Measurements from ENCODE around the gene DUOXA1.
"Not testable (repeated sequence)": the region's sequence is repeated elsewhere in the genome, so short reads cannot be mapped to it uniquely, and the experiment has no call there.

The DUOXA1 gene

DNA sequence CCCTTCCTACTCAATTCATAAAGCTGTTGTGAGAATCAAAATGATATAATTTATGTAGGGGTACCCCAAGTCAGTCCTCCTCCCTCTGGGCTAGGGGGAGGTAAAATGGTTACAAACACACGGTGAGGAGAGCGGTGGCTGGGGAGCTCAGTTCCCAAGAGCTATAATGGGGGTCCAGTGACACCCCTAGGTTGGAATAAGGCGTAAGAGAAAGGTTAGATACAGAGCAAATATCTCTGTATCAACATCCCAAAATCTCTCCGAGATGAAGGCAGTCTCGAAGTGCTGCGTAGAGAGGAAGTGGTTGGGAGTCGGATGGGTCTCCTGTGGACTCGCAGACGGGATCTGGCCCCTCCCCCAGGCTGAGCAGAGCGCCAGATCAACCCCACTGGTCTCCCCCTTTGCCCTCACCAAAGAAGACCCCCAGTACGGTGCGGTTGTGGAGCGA is 17.5 kb downstream of the DUOXA1 start:
- DNase-seq, result no peak

DNA sequence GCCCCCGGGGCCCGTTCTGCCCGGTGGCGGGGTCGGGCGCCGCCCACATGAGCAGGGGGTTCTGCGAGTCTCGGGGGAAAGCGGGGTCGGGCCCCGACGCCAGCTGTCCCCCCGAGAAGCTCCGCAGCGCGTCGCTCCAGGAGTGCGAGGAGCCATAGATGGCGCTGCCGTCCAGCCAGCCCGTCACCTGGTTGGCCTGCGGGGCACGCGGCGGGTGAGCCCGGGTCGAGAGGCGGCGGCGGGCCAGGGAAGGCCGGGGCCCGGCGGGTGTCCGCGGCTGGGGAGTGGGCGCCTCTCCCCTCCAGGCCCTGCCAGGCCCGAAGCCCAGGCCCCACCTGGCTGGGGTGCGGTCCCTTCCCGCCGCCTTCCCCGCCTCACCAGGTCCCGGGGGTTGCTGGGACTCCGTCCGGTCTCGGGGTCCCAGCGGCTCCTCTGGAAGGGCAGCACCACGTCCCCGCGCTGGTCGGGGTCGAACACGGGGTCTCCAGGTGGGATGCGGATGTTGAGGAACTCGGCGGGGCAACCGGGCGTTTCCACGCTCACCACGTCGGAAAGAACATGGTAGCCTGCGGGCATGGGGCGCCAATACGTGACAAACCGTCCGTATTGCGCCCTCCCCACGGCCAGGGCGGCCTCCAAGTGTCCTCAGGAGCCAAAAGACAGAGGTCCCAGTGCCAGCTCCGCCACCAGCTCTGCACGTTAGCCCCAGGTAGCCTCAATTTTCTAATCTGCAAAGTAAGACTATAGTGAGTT is 18.1 kb downstream of the DUOXA1 start:
- DNase-seq, result no peak

DNA sequence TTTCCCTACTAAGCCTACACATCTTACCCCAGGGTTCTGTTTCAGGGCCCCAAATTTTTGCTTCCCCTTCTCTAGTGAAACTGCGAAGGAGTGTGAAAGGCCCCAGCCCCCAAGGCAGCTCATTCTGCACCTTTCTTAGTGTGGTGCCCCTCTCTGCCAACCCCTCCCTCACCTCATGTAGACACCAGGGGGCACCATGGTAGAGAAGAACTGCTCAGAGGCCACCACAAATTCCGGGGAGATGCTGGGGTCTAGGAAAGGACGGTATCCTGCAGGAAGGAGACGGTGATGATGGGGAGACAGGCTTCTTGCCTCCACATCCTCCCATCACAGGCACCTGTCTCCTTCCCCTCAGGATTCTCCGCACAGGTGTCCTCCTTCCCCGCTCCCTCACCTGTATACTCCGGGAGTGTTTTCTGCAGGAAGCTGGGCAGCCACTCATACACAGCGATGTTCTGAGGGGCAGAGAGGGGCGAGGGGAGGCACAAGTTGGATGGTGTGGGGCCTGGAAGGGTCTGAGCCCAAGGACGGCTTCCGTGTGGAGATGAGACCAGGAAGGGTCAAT is 19.3 kb downstream of the DUOXA1 start:
- DNase-seq, result no peak

DNA sequence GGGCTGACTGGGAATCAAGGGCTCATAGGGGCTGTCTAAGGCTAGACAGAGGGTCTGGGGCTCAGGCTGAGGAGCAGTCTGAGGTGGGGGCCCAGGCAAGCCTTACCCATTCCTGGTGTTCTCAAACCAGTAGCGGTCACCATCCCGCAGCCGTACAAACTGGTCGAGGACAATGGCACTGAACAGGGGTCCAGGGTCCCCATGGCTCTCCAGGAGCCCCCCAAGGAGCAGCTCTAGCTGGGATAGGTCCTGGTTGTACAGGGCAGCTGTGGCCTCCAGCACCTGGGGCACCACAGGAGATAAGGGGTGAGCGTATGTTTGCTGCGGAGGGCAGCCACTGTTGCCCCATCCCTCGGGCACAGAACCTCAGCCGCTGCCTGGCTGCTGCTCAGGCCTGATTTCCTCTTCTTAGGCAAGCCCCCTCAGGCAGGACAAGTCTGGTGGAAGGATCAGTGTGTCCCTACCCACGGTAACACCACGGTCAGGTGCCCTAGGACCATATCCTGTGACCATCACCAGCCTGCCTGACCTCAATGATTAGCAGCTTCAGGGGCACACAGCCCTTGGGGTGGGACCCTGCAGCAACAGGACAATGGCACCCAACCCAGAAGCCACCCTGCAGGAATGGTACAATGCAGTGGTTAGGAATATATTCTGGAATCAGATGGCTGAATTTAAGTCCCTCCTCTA is 21.6 kb downstream of the DUOXA1 start:
- no peak for DNase-seq

GRCh38 chr15:45106002-45106790 is 23.5 kb downstream of the DUOXA1 start:
- DNase-seq, result no peak

GRCh38 chr15:45105586-45105985 is 24.1 kb downstream of the DUOXA1 start:
- no peak for DNase-seq

- not testable (repeated sequence) for DNase-seq
Measured at GRCh38 chr15:45104170-45104569, 25.5 kb downstream of the DUOXA1 start.

DNA sequence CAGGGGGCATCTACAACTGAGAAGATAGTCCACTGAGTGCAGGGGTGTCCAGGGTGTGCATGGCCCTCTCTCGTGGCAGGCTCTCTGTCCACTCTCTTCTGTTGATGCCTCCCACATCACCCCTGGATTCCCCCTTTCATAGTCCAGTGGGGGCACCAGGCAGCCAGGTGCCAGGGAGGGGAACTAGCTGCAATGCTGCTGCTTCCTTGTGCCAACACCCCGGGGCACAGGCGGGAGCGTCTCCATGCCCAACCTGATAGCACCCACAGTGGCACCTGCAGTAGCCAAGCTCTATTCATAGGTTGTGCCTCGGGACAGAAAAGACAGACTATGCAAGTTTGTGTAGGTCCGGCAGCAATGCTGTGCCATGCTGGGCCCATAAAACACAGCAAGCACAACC is 27.5 kb downstream of the DUOXA1 start:
- DNase-seq, result no peak

DNA sequence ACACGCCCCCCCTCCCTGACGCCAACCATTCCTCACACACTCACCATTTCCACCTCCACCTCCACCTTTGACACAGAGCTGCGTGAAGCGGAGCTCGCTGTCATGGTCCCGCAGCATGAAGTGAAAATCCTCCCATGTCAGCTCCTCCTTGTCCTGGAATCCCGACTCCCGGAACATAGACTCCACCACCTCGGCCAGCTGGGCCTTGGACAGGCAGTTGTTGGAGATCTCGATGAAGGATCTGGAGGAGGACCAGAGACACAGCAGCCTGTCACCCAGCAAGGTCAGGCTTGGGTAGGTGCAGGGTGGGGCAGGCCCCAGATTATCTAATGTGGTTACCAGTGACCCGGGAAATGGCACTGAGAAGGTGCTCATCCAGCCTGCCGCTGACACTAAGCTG is 27.9 kb downstream of the DUOXA1 start:
- DNase-seq, result no peak

GRCh38 chr15:45100884-45101625 is 28.6 kb downstream of the DUOXA1 start:
- no peak for DNase-seq

DNA sequence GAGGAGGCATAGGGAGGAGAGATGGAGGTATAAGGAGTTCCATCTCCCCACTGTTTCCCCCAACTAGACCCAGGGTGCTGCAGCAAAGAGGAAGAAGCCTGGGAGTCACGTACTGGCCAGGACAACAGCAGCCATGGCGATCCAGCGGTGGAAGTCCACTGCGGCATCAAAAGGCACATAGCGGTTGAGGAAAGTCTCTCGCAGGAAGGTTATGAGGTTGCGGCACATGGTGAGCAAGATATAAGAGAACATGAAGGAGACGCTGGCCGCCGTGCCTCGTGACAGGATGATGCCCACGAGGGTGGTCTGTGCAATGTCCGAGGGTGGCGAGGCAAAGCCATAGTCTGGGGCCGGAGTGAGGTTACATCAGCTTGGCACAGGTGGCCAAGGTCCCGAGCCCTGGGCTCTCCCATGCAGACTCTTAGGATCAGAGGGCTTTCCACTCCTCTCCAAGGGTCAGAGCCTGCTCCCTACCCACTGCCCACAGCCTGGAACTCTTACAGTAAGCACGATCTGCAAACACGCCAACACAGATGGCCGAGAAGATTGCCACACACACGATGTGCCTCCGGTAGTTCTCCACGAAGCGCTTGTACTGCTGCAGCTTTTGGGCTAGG is 30.0 kb downstream of the DUOXA1 start:
- no peak for DNase-seq

DNA sequence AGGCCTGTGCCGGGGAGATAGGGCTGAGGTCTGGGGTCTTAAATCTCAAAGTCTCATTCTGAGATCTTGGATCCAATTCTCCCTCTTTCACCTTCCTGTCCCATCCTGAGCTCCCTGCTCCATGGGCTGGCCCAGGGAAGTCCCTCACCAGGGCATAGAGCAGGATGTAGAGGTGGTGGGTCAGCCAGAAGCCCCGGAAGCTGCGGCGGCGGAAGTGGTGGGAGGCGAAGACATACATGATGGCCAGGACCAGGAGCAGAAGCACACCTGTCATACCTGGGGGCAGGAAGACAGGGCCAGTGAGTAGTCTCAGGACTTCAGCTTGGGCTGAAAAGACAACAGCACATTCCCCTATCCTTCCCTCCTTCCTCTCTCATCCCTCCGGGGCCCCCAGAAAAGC is 32.2 kb downstream of the DUOXA1 start:
- no peak for DNase-seq

DNA sequence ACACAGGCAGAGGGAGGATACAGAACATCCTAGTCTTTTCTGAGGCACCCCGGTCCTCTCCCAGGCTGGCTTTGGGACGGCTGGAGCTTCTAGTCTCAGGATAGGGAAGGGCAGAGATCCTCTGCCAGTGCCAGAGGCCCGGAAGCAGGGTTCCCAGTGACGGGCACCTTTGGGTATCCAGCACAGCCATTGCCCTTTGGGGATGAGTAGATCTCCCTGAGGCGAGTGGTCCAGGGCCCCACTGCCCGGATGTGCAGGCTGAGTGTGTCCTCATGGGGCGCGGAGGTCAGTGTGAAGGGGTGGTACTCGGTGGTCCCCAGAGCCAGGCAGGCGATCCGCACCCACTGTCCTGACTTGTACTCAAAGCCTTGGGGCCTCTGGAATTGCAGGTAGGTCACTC is 34.0 kb downstream of the DUOXA1 start:
- no peak for DNase-seq

- no peak for DNase-seq
Measured at GRCh38 chr15:45094358-45094730, 35.3 kb downstream of the DUOXA1 start.

- DNase-seq, result no peak
Measured at GRCh38 chr15:45093622-45094357, 35.9 kb downstream of the DUOXA1 start.

DNA sequence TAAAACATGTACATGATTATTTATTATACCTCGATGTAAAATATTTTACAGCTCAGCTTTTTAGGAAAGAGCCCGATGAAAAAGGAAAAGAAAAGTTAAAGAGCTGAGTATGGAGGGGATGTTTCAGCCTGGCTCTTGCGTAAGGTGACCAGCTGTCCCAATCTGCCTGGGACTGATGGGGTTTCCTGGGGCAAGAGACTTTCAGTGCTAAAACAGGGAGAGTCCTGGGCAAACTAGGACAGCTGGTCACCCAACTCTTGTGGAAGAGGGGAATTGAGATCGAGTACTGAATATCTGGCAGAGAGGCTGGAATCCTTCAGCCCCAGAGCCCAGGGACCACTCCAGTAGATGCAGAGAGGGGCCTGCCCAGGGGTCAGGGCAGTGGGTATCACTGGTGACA is 36.7 kb downstream of the DUOXA1 start:
- DNase-seq, result no peak

GRCh38 chr15:45091576-45091975 is 38.1 kb downstream of the DUOXA1 start:
- DNase-seq, result no peak

DNA sequence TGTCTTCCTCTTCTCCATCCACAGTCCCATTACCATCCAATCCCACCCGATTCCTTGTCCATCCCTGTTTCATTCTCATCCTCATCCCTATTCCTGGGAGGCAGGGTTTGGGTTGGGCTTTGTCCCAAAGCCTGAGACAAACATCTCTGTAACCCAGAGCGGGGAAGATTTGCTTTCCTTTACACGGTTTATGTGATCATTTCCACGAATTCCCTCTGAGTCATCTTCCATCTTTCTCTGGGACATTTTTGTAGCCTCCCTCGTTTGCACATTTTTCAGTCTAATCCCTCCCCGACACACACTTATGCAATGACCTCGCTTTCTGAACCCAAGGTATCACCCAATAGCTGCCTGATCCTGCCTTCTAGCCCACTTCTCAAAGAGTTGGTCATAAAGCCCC is 38.5 kb downstream of the DUOXA1 start:
- DNase-seq, result no peak

GRCh38 chr15:45089712-45090373 is 39.8 kb downstream of the DUOXA1 start:
- no peak for DNase-seq

DNA sequence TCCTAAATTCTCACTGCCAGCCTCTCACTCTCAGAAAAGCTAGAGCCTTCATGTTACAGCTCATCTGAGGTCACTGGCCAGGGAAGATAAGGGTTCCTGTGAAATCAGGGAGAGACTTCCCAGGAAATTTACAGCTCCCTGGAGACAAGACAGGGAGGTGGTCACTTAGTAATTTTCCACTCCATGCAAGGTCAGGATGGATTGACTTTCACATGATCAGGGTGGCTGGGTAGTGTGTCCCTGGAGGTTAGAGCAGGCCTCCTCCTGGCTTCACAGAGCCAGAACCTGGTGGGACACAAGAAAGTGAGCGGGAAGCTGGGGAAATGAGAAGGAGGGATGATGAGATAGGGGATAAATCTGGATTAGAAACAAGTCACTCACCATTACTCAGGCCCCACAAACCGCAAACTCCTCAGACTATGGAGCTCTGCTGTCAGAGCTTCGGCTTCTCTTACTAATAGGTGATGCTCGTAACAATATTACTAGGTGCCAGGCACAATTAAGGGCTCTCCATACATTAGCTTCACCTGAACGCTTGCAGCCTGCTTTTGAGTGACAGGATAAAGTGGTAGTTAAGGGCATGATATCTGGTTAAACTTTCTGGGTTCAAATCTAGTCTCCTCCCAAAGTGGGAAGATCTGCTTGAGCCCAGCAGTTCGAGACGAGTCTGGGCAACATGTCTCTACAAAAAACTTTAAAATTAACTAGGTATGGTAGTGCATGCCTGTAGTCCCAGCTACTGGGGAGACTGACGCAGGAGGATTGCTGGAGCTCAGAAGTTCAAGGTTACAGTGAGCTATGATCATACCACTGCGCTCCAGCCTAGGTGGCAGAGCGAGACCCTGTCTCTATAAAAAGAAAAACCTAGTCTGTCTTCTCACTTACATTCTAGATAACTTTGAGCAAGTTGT is 40.6 kb downstream of the DUOXA1 start:
- no peak for DNase-seq

All from activated CD8-positive, alpha-beta memory T cell treated with anti-CD3 and anti-CD28 coated beads, Interleukin-2, amount 50 U/mL, for 48 hours (primary cell).